ENCODE results near the gene DNER. TPM values are rescaled to one million over a fixed set of nuclear protein-coding genes. Genes with fewer than 3 reads are reported as not detected.

The DNER gene
- total and polyA plus RNA-seq, 2 donors (not counting 3 experiments of a cell fraction or from before 2014, with no cell fraction given): 0.01 TPM; not detected in 1

GRCh38 chr2:229453230-229453629, 261.1 kb downstream of the DNER start:
- POLR2A ChIA-PET: no interaction called here
- Histone ChIP-seq H3K27me3 (ENCODE audit: control insufficient read depth in 2 of 2, insufficient read depth in 2 of 2, low read length in 2 of 2) (no peaks in the 10 kb centered on the region), H4K20me1 (replicated peaks; ENCODE audit: control insufficient read depth, extremely low read depth, insufficient read depth, low read length) (no peaks in the 10 kb centered on the region), H3K9ac (replicated peaks; ENCODE audit: extremely low read depth, insufficient read depth, low read length) (no peak overlapping the region), H3K4me2 (ENCODE audit: insufficient read depth, low read length) (no peak overlapping the region), H2AFZ (ENCODE audit: low read depth, low read length) (no peak overlapping the region), H3K9me1 (replicated peaks; ENCODE audit: control insufficient read depth, extremely low read depth, insufficient read depth, low read length) (no peaks in the 10 kb centered on the region), H3K36me3 (ENCODE audit: control insufficient read depth in 2 of 2, extremely low read depth in 1 of 2, insufficient read depth in 2 of 2, low read length in 2 of 2) (no peaks in the 10 kb centered on the region), H3K9me3 (replicated peaks; ENCODE audit: control insufficient read depth, insufficient read depth, low read length) (no peaks in the 10 kb centered on the region), H3K4me1 (ENCODE audit: control insufficient read depth, extremely low read depth, insufficient read depth, low read length) (peaks cover 22% of the 10 kb centered on the region), H3K4me3 (replicated peaks in 1 of 3; ENCODE audit: insufficient read depth in 1 of 3, low read depth in 1 of 3, low read length in 3 of 3) (no peak overlapping the region), H3K27ac (ENCODE audit: insufficient read depth, low read depth, low read length) (no peak overlapping the region), H3K79me2 (ENCODE audit: control insufficient read depth, insufficient read depth, low read length) (no peaks in the 10 kb centered on the region)
- DNase-seq (ENCODE audit: low read depth, low spot score): no peak
- intact Hi-C loops (cut with micrococcal nuclease) (no loop called here), dilution Hi-C loops (cut with MboI; ENCODE audit: extremely low pct_ligation_motif_present, low sequenced_read_pairs) (no loop called here)
- no TSS peak for BruUV-seq (replicated peaks)
- FAIRE-seq: no peak
- TF ChIP-seq CTCF (IDR thresholded peaks at IDR 0.05; ENCODE audit: extremely low read depth in 1 of 2, insufficient read depth in 1 of 2, low read depth in 1 of 2, low read length in 2 of 2): no peak
- no peak for TF ChIP-seq EZH2 (IDR thresholded peaks at IDR 0.05; ENCODE audit: borderline replicate concordance, low read depth, low read length, severe bottlenecking)
- TF ChIP-seq JUN (IDR thresholded peaks at IDR 0.05; ENCODE audit: borderline replicate concordance, insufficient read depth, insufficient read length, low read depth): no peak
- TF ChIP-seq POLR2A (IDR thresholded peaks at IDR 0.05; ENCODE audit: low read depth, low read length): no peak
- TF ChIP-seq MAX (IDR thresholded peaks at IDR 0.05; ENCODE audit: insufficient read depth, insufficient read length): no peak
- TF ChIP-seq FOS (IDR thresholded peaks at IDR 0.05; ENCODE audit: borderline replicate concordance, insufficient read depth, low read length): no peak
- TF ChIP-seq POLR2AphosphoS5 (IDR thresholded peaks at IDR 0.05; ENCODE audit: insufficient read depth, low read depth, low read length): no peak
- TF ChIP-seq MYC (IDR thresholded peaks at IDR 0.05; ENCODE audit: low read depth, low read length): no peak
- TF ChIP-seq GATA2 (IDR thresholded peaks at IDR 0.05; ENCODE audit: insufficient read depth, insufficient read length, low read depth, low read length): no peak
- CTCF ChIA-PET: interaction anchor here (1.0 to 1.6 kb wide), 3 partner anchors 9 to 134 kb away, joined by 4 to 10 read pairs (median 5); no protein-coding TSS in a partner anchor
